DOHH2 (cell line): Measurements from ENCODE around the gene TMEM127.

ENCODE experiments used
- H3F3A ChIP-seq: fragments of 200-600 bp; sonication (generic), shearing (Covaris generic); 2 replicates; pipeline ENCODE4 v1.6.0; 2016; ENCODE audit warnings: antibody characterized with exemption, mild to moderate bottlenecking; ENCODE audit not compliant: control insufficient read depth, insufficient read depth
- H3K27ac ChIP-seq: fragments of 200-600 bp; sonication (generic); 2 replicates; pipeline ENCODE4 v1.5.1; 2014; ENCODE audit warnings: low read depth, mild to moderate bottlenecking, low read length, moderate library complexity
- H3K27me3 ChIP-seq: fragments of 200-600 bp; sonication (generic); 2 replicates; pipeline ENCODE4 v1.6.1; 2014; ENCODE audit warnings: mild to moderate bottlenecking, low read length, mixed read lengths; ENCODE audit not compliant: control insufficient read depth
- H3K36me3 ChIP-seq: fragments of 200-600 bp; sonication (generic); 2 replicates; pipeline ENCODE4 v1.6.1; 2014; ENCODE audit warnings: mild to moderate bottlenecking, low read length, moderate library complexity, mixed read lengths; ENCODE audit not compliant: control insufficient read depth
- H3K4me1 ChIP-seq: fragments of 200-600 bp; sonication (generic); 2 replicates; pipeline ENCODE4 v1.6.1; 2014; ENCODE audit warnings: mild to moderate bottlenecking, low read length, mixed read lengths; ENCODE audit not compliant: control insufficient read depth
- H3K4me2 ChIP-seq: fragments of 200-600 bp; sonication (generic); 2 replicates; pipeline ENCODE4 v1.6.0; 2014; ENCODE audit warnings: mild to moderate bottlenecking, low read length, moderate library complexity
- H3K4me3 ChIP-seq: fragments of 200-600 bp; sonication (generic); 2 replicates; pipeline ENCODE4 v1.5.1; 2014; ENCODE audit warnings: mild to moderate bottlenecking, low read length, mixed read lengths
- H3K79me2 ChIP-seq: fragments of 200-600 bp; sonication (generic); 2 replicates; pipeline ENCODE4 v1.6.1; 2014; ENCODE audit warnings: mild to moderate bottlenecking, low read length, mixed read lengths; ENCODE audit not compliant: control insufficient read depth
- H3K9me2 ChIP-seq: fragments of 200-600 bp; sonication (generic); replicated peaks from 2 replicates; pipeline ENCODE4 v1.6.1; 2014; ENCODE audit warnings: mild to moderate bottlenecking, low read length, mixed read lengths; ENCODE audit not compliant: control insufficient read depth
- H3K9me3 ChIP-seq: fragments of 200-600 bp; sonication (generic); 2 replicates; pipeline ENCODE4 v1.6.1; 2014; ENCODE audit warnings: antibody characterized with exemption, low read length, mixed read lengths; ENCODE audit not compliant: control insufficient read depth, insufficient read depth
- H4K20me1 ChIP-seq: fragments of 200-600 bp; sonication (generic); 2 replicates; pipeline ENCODE4 v1.6.0; 2014; ENCODE audit warnings: low read depth, mild to moderate bottlenecking, antibody characterized with exemption, low read length, moderate library complexity; ENCODE audit not compliant: control insufficient read depth, insufficient read depth
- EZH2phosphoT487 ChIP-seq: fragments of 200-600 bp; sonication (generic); IDR thresholded peaks from 2 replicates; pipeline ENCODE4 v1.6.1; 2017; ENCODE audit warnings: borderline replicate concordance, mild to moderate bottlenecking, antibody characterized with exemption, low read length, moderate library complexity, mixed read lengths
- TF ChIP-seq, protein P1 (sequence below): fragments of 200-600 bp; sonication (generic); IDR thresholded peaks from one replicate; pipeline ENCODE4 v1.5.1; 2014; ENCODE audit warnings: antibody characterized with exemption, mild to moderate bottlenecking, low read depth, low read length; ENCODE audit not compliant: poor library complexity, severe bottlenecking

Gene TMEM127

DNA sequence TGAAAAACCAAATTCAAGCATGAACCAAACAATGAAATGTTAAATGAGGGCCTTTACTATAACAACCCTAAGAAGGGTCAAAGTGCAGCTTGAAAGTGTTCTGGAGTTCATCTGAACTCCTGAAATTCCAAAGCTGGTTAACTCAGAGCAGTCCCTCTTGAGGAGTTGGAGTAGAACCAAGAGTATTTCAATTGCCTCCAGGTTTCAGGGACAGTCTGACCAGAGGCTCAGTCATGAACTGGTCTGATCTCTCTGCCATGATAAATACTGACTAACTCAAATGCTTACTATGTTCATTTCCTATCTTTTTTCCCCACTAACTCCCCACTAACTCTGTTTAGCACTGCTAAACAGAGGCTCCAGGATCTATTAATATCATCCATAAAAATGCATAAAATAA, 59.9 kb downstream of the TMEM127 start:
- Histone ChIP-seq H4K20me1 (peaks cover 54% of the 10 kb centered on the region), H3K4me3 (peak overlapping the region; percentile 78)

DNA sequence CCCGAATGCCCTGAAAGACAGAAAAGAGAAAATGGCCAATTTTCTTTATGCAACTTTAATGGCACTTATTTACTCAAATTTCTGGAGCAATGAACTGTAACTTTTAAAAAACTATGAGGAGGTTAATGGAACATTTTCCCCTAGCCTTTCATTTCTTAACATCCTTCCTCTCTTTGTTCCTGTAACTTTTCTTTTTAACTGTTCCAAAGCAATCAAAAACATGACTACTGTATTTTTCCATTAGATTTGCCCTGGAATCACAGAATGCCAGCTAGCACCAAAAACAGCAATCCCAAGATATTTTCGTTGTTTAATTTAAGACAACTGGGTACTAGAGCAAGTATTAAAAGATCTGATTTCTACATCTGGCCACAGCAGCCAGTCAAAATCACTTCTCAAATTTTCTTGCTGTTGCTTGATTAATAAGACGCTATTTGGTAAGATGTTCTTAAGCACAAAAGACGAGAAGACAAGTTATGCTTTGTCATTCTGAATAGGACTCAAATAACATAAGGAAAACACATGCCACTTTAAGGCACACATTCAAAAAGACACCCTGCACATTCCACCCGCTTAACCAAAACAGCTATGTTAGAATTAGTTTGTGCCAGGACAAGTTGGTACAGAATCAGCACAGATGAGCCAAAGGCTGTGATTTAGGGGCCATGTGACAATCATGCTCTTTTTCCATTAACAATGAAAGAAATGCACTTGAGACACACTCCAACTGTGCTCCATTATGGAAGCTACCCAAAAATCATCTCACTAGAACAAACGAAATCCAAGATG, 60.8 kb downstream of the TMEM127 start:
- Histone ChIP-seq H3K4me3 (peak overlapping the region; percentile 78), H3K27ac (no peak overlapping the region), H3K9me2 (no peaks in the 10 kb centered on the region), H3K9me3 (no peaks in the 10 kb centered on the region), H3K4me2 (peak overlapping the region; percentile 76), H3K27me3 (no peaks in the 10 kb centered on the region), H3F3A (peaks cover 8% of the 10 kb centered on the region), H4K20me1 (peaks cover 60% of the 10 kb centered on the region), H3K36me3 (peaks cover 86% of the 10 kb centered on the region), H3K79me2 (peaks cover 97% of the 10 kb centered on the region), H3K4me1 (peaks cover 73% of the 10 kb centered on the region)
- TF ChIP-seq EZH2phosphoT487 = no peak
- TF ChIP-seq, protein P1, sequence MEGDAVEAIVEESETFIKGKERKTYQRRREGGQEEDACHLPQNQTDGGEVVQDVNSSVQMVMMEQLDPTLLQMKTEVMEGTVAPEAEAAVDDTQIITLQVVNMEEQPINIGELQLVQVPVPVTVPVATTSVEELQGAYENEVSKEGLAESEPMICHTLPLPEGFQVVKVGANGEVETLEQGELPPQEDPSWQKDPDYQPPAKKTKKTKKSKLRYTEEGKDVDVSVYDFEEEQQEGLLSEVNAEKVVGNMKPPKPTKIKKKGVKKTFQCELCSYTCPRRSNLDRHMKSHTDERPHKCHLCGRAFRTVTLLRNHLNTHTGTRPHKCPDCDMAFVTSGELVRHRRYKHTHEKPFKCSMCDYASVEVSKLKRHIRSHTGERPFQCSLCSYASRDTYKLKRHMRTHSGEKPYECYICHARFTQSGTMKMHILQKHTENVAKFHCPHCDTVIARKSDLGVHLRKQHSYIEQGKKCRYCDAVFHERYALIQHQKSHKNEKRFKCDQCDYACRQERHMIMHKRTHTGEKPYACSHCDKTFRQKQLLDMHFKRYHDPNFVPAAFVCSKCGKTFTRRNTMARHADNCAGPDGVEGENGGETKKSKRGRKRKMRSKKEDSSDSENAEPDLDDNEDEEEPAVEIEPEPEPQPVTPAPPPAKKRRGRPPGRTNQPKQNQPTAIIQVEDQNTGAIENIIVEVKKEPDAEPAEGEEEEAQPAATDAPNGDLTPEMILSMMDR = no peak

More for the DNA sequence above, 59.9 kb downstream of the TMEM127 start:
- H3K79me2 ChIP-seq = peaks cover 94% of the 10 kb centered on the region
- peak overlapping the region; percentile 10; the same call in 1 of the 2 replicates for H3K27ac ChIP-seq
- TF ChIP-seq, protein P1 = no peak
- TF ChIP-seq EZH2phosphoT487 = no peak
- peak overlapping the region; percentile 76 for H3K4me2 ChIP-seq
- peaks cover 12% of the 10 kb centered on the region for H3F3A ChIP-seq
- peaks cover 84% of the 10 kb centered on the region for H3K36me3 ChIP-seq
- H3K4me1 ChIP-seq = peaks cover 75% of the 10 kb centered on the region
- H3K27me3 ChIP-seq = no peaks in the 10 kb centered on the region
- H3K9me3 ChIP-seq = no peaks in the 10 kb centered on the region
- no peaks in the 10 kb centered on the region for H3K9me2 ChIP-seq

DNA sequence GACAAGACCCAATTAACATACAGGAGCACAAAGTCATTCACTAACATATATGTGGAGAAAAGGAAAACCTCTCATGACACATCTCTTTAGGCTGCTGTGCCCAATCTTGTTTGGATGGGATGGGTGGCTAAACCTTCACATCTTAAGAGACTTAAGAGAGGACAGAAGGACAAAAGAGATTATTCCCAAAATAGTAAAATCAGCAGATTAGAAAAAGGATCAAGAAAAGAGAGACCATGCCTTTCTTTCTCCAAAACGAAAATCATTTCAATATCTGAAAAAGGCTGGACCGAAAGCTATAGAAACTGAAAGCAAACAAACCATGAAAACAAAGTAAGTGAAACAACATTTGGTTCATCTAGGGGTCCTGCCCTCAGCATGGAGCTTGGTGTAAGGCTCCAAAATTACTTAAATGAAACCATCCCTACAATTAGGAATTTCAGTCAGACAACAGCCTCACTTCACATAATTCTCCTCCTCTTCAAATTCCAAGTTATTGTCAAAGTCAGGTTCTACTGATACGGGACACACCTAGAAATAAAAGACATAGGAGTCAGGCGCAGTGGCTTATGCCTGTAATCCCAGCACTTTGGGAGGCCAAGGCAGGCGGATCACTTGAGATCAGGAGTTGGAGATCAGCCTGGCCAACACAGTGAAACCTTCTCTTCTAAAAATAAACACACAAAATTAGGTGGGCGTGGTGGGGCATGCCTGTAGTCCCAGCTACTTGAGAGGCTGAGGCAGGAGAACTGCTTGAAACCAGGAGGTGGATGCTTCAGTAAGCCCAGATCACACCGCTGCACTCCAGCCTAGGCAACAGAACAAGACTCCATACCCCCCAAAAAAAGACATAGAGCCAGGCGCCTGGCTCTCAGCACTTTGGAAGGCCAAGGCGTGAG, 62.4 kb downstream of the TMEM127 start:
- Histone ChIP-seq H3K27me3 (no peaks in the 10 kb centered on the region), H3K27ac (no peak overlapping the region), H4K20me1 (peaks cover 76% of the 10 kb centered on the region), H3K9me2 (no peaks in the 10 kb centered on the region), H3F3A (peaks cover 11% of the 10 kb centered on the region), H3K36me3 (peaks cover 95% of the 10 kb centered on the region), H3K4me2 (peak overlapping the region; percentile 76), H3K4me3 (peak overlapping the region; percentile 78), H3K4me1 (peaks cover 77% of the 10 kb centered on the region), H3K79me2 (peaks cover 100% of the 10 kb centered on the region), H3K9me3 (no peaks in the 10 kb centered on the region)
- TF ChIP-seq, protein P1 = no peak
- no peak for TF ChIP-seq EZH2phosphoT487
